D721Med (cell line): ENCODE results near the gene DYNLL2.
A peak's percentile ranks its signal among the peaks of the same experiment; 100 is the strongest.

Experiments
- DNase-seq: peaks from one replicate; pipeline ENCODE4 v3.0.0; 2011; ENCODE audit warnings: low spot score; ENCODE audit not compliant: insufficient read length
- FAIRE-seq: peaks from 2 replicates; lab custom pipeline; 2011; peaks lifted over from hg19 to GRCh38; lab: Jason Lieb, UNC
- TF ChIP-seq, protein P1 (sequence below): IDR thresholded peaks from 2 replicates; pipeline ENCODE4 v1.5.1; 2012; ENCODE audit warnings: mild to moderate bottlenecking, control low read depth; ENCODE audit not compliant: insufficient read depth; ENCODE audit errors: missing control alignments

Gene DYNLL2

DNA sequence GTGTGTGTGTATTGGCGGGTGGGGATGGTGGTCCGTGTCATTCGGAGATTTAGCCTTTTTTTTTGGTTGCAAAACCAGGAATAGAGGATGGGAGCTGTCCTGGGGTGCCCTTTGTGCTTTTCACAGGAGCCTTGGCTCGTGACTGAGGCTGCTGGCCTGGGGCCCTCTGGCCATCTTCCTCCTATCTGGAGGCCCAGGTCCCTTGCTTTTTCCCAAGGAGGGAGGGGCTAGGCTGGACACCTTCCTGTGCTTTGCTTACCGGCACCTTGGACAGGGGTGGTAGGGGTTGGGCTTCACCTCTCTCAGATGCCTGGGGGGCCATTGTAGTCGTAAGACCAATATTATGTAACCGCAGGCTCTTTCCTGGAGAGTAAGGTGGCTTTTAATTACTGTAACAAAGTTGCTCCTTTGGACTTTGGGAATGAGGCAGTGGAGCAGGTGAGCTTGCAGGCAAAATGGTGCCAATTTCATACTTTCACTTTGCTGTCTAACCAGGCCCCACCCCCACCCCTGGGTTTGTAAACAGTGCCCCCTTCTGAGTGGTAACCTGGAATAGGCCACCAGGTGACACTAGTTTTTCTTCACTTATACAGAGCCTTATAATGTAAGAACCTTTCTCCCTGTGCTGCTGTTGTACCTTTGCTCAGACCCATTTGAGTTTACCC lies 1.2 kb downstream of the DYNLL2 start:
- TF ChIP-seq, protein P1, sequence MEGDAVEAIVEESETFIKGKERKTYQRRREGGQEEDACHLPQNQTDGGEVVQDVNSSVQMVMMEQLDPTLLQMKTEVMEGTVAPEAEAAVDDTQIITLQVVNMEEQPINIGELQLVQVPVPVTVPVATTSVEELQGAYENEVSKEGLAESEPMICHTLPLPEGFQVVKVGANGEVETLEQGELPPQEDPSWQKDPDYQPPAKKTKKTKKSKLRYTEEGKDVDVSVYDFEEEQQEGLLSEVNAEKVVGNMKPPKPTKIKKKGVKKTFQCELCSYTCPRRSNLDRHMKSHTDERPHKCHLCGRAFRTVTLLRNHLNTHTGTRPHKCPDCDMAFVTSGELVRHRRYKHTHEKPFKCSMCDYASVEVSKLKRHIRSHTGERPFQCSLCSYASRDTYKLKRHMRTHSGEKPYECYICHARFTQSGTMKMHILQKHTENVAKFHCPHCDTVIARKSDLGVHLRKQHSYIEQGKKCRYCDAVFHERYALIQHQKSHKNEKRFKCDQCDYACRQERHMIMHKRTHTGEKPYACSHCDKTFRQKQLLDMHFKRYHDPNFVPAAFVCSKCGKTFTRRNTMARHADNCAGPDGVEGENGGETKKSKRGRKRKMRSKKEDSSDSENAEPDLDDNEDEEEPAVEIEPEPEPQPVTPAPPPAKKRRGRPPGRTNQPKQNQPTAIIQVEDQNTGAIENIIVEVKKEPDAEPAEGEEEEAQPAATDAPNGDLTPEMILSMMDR: peak; percentile 35
- DNase-seq (no peak), FAIRE-seq (no peak)

DNA sequence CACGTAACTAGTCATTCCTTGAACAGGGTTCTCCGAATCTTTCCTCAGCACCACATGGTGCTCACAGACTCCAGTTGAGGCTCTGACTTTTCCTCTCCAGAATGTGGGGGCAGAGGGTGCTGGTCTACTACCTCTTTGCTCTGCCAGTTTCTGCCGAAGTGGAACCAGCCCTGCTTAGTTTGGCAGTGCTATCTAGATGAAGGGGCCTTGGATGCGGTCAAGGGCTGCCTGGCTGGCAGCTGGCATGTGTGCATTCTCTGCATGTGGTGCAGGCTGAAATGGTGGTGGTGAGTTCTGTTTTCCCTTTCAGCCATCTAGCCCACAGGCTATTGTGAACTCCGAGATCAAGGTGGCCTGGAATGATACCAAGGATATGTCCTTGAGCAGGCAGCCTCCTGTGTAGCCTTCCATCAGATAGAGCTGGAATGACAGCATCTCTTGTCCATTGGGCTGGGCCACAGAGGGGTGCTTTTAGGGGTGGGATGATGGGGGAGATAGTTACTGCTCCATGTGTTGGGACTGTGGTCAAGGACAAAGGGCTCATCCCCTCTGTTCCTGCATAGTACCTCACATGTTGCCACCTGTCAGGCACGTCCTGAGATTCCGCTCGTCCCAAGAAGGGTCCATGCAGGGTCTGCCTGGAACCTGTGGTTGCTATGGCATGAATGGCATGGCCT lies 2.0 kb downstream of the DYNLL2 start:
- no peak for DNase-seq
- no peak for FAIRE-seq

DNA sequence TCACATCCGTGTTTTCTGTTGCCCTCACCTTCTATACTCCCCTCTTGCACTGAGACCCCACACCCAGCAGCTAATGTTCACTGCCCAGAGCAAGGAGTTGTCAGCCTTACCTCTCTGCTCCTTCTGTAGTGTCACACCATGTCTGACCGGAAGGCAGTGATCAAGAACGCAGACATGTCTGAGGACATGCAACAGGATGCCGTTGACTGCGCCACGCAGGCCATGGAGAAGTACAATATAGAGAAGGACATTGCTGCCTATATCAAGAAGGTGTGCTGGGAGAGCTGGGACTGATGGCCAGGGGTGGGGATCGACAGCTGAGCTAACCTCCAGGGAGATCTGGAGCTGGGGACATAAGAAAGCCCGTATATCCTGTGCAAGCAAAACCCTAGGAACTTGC lies 3.7 kb downstream of the DYNLL2 start:
- TF ChIP-seq, protein P1: no peak
- no peak for FAIRE-seq

More for the DNA sequence above, 2.0 kb downstream of the DYNLL2 start:
- TF ChIP-seq, protein P1: no peak

DNA sequence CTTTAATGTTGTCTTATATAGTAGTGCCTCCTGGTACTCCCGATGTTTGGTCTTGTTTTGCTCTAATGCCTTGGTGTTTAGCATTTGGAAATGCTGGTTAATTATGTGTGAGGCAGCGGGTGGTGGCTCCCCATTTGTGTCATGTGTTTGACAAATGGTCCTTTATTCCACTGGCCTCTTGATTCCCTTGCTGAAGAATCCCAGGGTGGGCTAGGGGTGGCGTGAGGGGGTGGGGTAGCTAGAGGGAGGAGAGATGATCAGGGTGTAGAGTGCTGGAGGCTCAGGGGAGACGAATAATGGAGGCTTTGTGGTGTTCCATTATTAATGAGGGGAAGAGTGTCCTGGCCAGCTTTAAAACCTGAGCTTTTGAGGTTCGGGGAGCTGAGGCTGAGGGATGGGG lies 5.4 kb downstream of the DYNLL2 start:
- TF ChIP-seq, protein P1: no peak
- no peak for FAIRE-seq
- no peak for DNase-seq

More for the DNA sequence above, 3.7 kb downstream of the DYNLL2 start:
- DNase-seq: no peak

DNA sequence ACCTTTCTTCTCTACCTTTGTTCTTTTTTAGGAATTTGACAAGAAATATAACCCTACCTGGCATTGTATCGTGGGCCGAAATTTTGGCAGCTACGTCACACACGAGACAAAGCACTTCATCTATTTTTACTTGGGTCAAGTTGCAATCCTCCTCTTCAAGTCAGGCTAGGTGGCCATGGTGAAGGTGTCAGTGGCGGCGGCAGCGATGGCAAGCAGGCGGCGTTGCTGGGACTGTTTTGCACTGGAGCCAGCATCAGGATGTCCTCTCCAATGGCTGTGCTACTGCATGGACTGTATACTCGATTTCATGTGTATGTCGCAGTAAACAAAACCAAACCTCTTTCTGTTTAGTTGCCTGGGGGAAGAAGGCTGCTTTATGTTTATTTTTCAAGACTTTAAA lies 5.9 kb downstream of the DYNLL2 start:
- TF ChIP-seq, protein P1: no peak
- no peak for FAIRE-seq
- DNase-seq: no peak

DNA sequence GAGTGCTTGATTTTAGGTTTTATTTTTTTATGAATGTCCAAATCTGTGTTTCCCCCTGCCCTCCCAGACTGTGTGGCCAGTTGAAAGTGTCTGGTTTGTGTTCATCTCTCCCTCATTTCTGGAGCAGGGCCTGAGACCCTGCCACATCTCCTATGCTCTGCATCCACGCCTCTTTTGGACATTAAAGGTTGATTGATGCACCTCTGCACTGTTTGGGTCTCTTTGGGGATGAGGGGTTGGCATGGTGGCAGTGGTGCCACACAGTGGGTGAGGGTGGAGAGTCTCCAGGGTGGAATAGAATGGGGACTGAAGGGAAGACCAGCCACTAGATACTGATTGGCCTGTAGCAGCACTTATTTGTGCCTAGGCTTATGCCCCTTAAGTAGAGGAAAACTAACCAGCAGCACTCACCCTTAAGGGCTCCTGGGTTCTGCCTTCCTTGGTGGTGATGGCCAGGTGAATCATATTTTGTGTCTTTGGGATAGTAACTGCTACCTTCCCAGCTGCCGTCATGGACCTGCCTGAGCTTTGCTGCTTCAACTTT lies 7.9 kb downstream of the DYNLL2 start:
- TF ChIP-seq, protein P1: no peak
- no peak for DNase-seq
- no peak for FAIRE-seq
